ENCODE data around the gene TGM4.

Gene TGM4

GRCh38 chr3:44860117-44860516 is 14.3 kb upstream of the TGM4 start:
- H3K9ac ChIP-seq (ENCODE audit: low read depth, low read length) = no peak overlapping the region
- no peak overlapping the region for H3K4me3 ChIP-seq (ENCODE audit: low read depth, low read length)
- no peaks in the 10 kb centered on the region for H3K36me3 ChIP-seq (ENCODE audit: control insufficient read depth, insufficient read depth, low read length)
- no peaks in the 10 kb centered on the region for H3K9me3 ChIP-seq (ENCODE audit: control insufficient read depth, insufficient read depth, low read length)
- H3K27me3 ChIP-seq (ENCODE audit: control insufficient read depth, insufficient read depth, low read length) = no peaks in the 10 kb centered on the region
- peaks cover 5% of the 10 kb centered on the region for H3K4me1 ChIP-seq (ENCODE audit: control insufficient read depth, insufficient read depth, low read length)

GRCh38 chr3:44861412-44862225 is 12.8 kb upstream of the TGM4 start, which contains the start of gene TMEM42:
Gene TMEM42, plus strand, starts transcription at chr3:44861912. Its CDS starts 13 bp downstream, at chr3:44861925.
- Histone ChIP-seq H3K36me3 (ENCODE audit: control insufficient read depth, insufficient read depth, low read length) (peaks cover 3% of the 10 kb centered on the region), H3K9me3 (ENCODE audit: control insufficient read depth, insufficient read depth, low read length) (no peaks in the 10 kb centered on the region), H3K4me3 (ENCODE audit: low read depth, low read length) (peak within 1 kb of the TSS; percentile 67), H3K9ac (ENCODE audit: low read depth, low read length) (peak within 1 kb of the TSS; percentile 88), H3K27me3 (ENCODE audit: control insufficient read depth, insufficient read depth, low read length) (no peaks in the 10 kb centered on the region), H3K4me1 (ENCODE audit: control insufficient read depth, insufficient read depth, low read length) (peaks cover 5% of the 10 kb centered on the region)

- Histone ChIP-seq H3K36me3 (ENCODE audit: control insufficient read depth, insufficient read depth, low read length) (peaks cover 3% of the 10 kb centered on the region), H3K9ac (ENCODE audit: low read depth, low read length) (peak overlapping the region; percentile 38), H3K9me3 (ENCODE audit: control insufficient read depth, insufficient read depth, low read length) (no peaks in the 10 kb centered on the region), H3K27me3 (ENCODE audit: control insufficient read depth, insufficient read depth, low read length) (no peaks in the 10 kb centered on the region), H3K4me1 (ENCODE audit: control insufficient read depth, insufficient read depth, low read length) (peaks cover 5% of the 10 kb centered on the region), H3K4me3 (ENCODE audit: low read depth, low read length) (peak overlapping the region; percentile 67)
Measured at GRCh38 chr3:44862226-44862637, 12.2 kb upstream of the TGM4 start.

GRCh38 chr3:44865272-44866035 is 9.0 kb upstream of the TGM4 start:
- H3K27me3 ChIP-seq (ENCODE audit: control insufficient read depth, insufficient read depth, low read length) = no peaks in the 10 kb centered on the region
- peaks cover 5% of the 10 kb centered on the region for H3K4me1 ChIP-seq (ENCODE audit: control insufficient read depth, insufficient read depth, low read length)
- no peaks in the 10 kb centered on the region for H3K9me3 ChIP-seq (ENCODE audit: control insufficient read depth, insufficient read depth, low read length)
- no peak overlapping the region for H3K4me3 ChIP-seq (ENCODE audit: low read depth, low read length)
- H3K9ac ChIP-seq (ENCODE audit: low read depth, low read length) = no peak overlapping the region
- peaks cover 3% of the 10 kb centered on the region for H3K36me3 ChIP-seq (ENCODE audit: control insufficient read depth, insufficient read depth, low read length)

GRCh38 chr3:44867421-44868111 is 6.8 kb upstream of the TGM4 start:
- H3K27me3 ChIP-seq (ENCODE audit: control insufficient read depth, insufficient read depth, low read length) = no peaks in the 10 kb centered on the region
- peaks cover 3% of the 10 kb centered on the region for H3K4me1 ChIP-seq (ENCODE audit: control insufficient read depth, insufficient read depth, low read length)
- H3K9ac ChIP-seq (ENCODE audit: low read depth, low read length) = no peak overlapping the region
- peaks cover 3% of the 10 kb centered on the region for H3K36me3 ChIP-seq (ENCODE audit: control insufficient read depth, insufficient read depth, low read length)
- H3K9me3 ChIP-seq (ENCODE audit: control insufficient read depth, insufficient read depth, low read length) = no peaks in the 10 kb centered on the region
- no peak overlapping the region for H3K4me3 ChIP-seq (ENCODE audit: low read depth, low read length)

- peaks cover 3% of the 10 kb centered on the region for H3K36me3 ChIP-seq (ENCODE audit: control insufficient read depth, insufficient read depth, low read length)
- no peaks in the 10 kb centered on the region for H3K4me1 ChIP-seq (ENCODE audit: control insufficient read depth, insufficient read depth, low read length)
- H3K4me3 ChIP-seq (ENCODE audit: low read depth, low read length) = no peak overlapping the region
- H3K27me3 ChIP-seq (ENCODE audit: control insufficient read depth, insufficient read depth, low read length) = no peaks in the 10 kb centered on the region
- no peak overlapping the region for H3K9ac ChIP-seq (ENCODE audit: low read depth, low read length)
- H3K9me3 ChIP-seq (ENCODE audit: control insufficient read depth, insufficient read depth, low read length) = no peaks in the 10 kb centered on the region
Measured at GRCh38 chr3:44870375-44871061, 3.9 kb upstream of the TGM4 start.

- Histone ChIP-seq H3K9me3 (ENCODE audit: control insufficient read depth, insufficient read depth, low read length) (no peaks in the 10 kb centered on the region), H3K36me3 (ENCODE audit: control insufficient read depth, insufficient read depth, low read length) (no peaks in the 10 kb centered on the region), H3K4me3 (ENCODE audit: low read depth, low read length) (no peak overlapping the region), H3K9ac (ENCODE audit: low read depth, low read length) (no peak overlapping the region), H3K27me3 (ENCODE audit: control insufficient read depth, insufficient read depth, low read length) (no peaks in the 10 kb centered on the region), H3K4me1 (ENCODE audit: control insufficient read depth, insufficient read depth, low read length) (no peaks in the 10 kb centered on the region)
Measured at GRCh38 chr3:44875596-44875995, 1.2 kb downstream of the TGM4 start.

GRCh38 chr3:44877333-44877732 is 2.9 kb downstream of the TGM4 start:
- H3K9me3 ChIP-seq (ENCODE audit: control insufficient read depth, insufficient read depth, low read length) = no peaks in the 10 kb centered on the region
- H3K4me1 ChIP-seq (ENCODE audit: control insufficient read depth, insufficient read depth, low read length) = no peaks in the 10 kb centered on the region
- no peaks in the 10 kb centered on the region for H3K36me3 ChIP-seq (ENCODE audit: control insufficient read depth, insufficient read depth, low read length)
- no peaks in the 10 kb centered on the region for H3K27me3 ChIP-seq (ENCODE audit: control insufficient read depth, insufficient read depth, low read length)
- no peak overlapping the region for H3K4me3 ChIP-seq (ENCODE audit: low read depth, low read length)
- no peak overlapping the region for H3K9ac ChIP-seq (ENCODE audit: low read depth, low read length)

- Histone ChIP-seq H3K9me3 (ENCODE audit: control insufficient read depth, insufficient read depth, low read length) (peaks cover 3% of the 10 kb centered on the region), H3K27me3 (ENCODE audit: control insufficient read depth, insufficient read depth, low read length) (no peaks in the 10 kb centered on the region), H3K36me3 (ENCODE audit: control insufficient read depth, insufficient read depth, low read length) (no peaks in the 10 kb centered on the region), H3K4me3 (ENCODE audit: low read depth, low read length) (no peak overlapping the region), H3K9ac (ENCODE audit: low read depth, low read length) (no peak overlapping the region), H3K4me1 (ENCODE audit: control insufficient read depth, insufficient read depth, low read length) (no peaks in the 10 kb centered on the region)
Measured at GRCh38 chr3:44880284-44880683, 5.9 kb downstream of the TGM4 start.

GRCh38 chr3:44883213-44883955 is 9.0 kb downstream of the TGM4 start:
- no peak overlapping the region for H3K4me3 ChIP-seq (ENCODE audit: low read depth, low read length)
- H3K9me3 ChIP-seq (ENCODE audit: control insufficient read depth, insufficient read depth, low read length) = peaks cover 3% of the 10 kb centered on the region
- H3K4me1 ChIP-seq (ENCODE audit: control insufficient read depth, insufficient read depth, low read length) = no peaks in the 10 kb centered on the region
- H3K36me3 ChIP-seq (ENCODE audit: control insufficient read depth, insufficient read depth, low read length) = no peaks in the 10 kb centered on the region
- H3K9ac ChIP-seq (ENCODE audit: low read depth, low read length) = no peak overlapping the region
- no peaks in the 10 kb centered on the region for H3K27me3 ChIP-seq (ENCODE audit: control insufficient read depth, insufficient read depth, low read length)

- H3K4me3 ChIP-seq (ENCODE audit: low read depth, low read length) = no peak overlapping the region
- H3K9me3 ChIP-seq (ENCODE audit: control insufficient read depth, insufficient read depth, low read length) = peaks cover 3% of the 10 kb centered on the region
- no peaks in the 10 kb centered on the region for H3K4me1 ChIP-seq (ENCODE audit: control insufficient read depth, insufficient read depth, low read length)
- H3K36me3 ChIP-seq (ENCODE audit: control insufficient read depth, insufficient read depth, low read length) = no peaks in the 10 kb centered on the region
- H3K27me3 ChIP-seq (ENCODE audit: control insufficient read depth, insufficient read depth, low read length) = no peaks in the 10 kb centered on the region
- no peak overlapping the region for H3K9ac ChIP-seq (ENCODE audit: low read depth, low read length)
Measured at GRCh38 chr3:44883999-44884431, 9.6 kb downstream of the TGM4 start.
